H1 (cell line): ENCODE measurements around the gene APOL1. TPM values are rescaled to one million over a fixed set of nuclear protein-coding genes. Genes with fewer than 3 reads are reported as not detected.
A peak's percentile ranks its signal among the peaks of the same experiment; 100 is the strongest.

ENCODE experiments used
- CTCF ChIA-PET: fragments of 300-600 bp; sonication (Branson Sonifier 250); formaldehyde crosslinking; loops from one replicate; lab custom pipeline; 2021; ENCODE audit not compliant: partially characterized antibody; lab: Charles Lee
- POLR2A ChIA-PET: fragments of 300-600 bp; sonication (Branson Sonifier 250); formaldehyde crosslinking; loops from one replicate; lab custom pipeline; 2021; ENCODE audit warnings: inconsistent platforms; ENCODE audit not compliant: partially characterized antibody; lab: Charles Lee
- DNase-seq, 2 experiments: peaks; one replicate each; pipeline versions ENCODE4 v3.0.0 to v3.0.0-alpha.2; 2010 to 2022; ENCODE audit warnings: low spot score in 2 of 2, low read depth in 1 of 2, mixed read lengths in 1 of 2
- FAIRE-seq: peaks from 2 replicates; lab custom pipeline; 2011; peaks lifted over from hg19 to GRCh38; lab: Jason Lieb, UNC
- H2AFZ ChIP-seq: 2 replicates; pipeline ENCODE4 v1.8.1; 2012; ENCODE audit warnings: low read length, inconsistent platforms
- H2AK5ac ChIP-seq: 2 replicates; pipeline ENCODE4 v1.6.1; 2013; ENCODE audit warnings: low read depth, low read length
- H2BK120ac ChIP-seq: replicated peaks from 2 replicates; pipeline ENCODE3; 2013; ENCODE audit warnings: low read depth, low read length, inconsistent platforms
- H2BK12ac ChIP-seq: 2 replicates; pipeline ENCODE4 v1.6.1; 2013; ENCODE audit warnings: low read depth, low read length
- H2BK15ac ChIP-seq: 2 replicates; pipeline ENCODE4 v1.6.1; 2013; ENCODE audit warnings: low read length
- H2BK20ac ChIP-seq: 2 replicates; pipeline ENCODE4 v1.6.1; 2013; ENCODE audit warnings: low read length
- H2BK5ac ChIP-seq: 2 replicates; pipeline ENCODE4 v1.6.1; 2013; ENCODE audit warnings: low read depth, low read length
- H3K14ac ChIP-seq: 2 replicates; pipeline ENCODE4 v1.6.1; 2013; ENCODE audit warnings: inconsistent platforms; ENCODE audit not compliant: insufficient read length
- H3K18ac ChIP-seq: 2 replicates; pipeline ENCODE4 v1.6.1; 2013; ENCODE audit warnings: low read length; ENCODE audit errors: extremely low read depth
- H3K23ac ChIP-seq: 2 replicates; pipeline ENCODE4 v1.6.1; 2013; ENCODE audit warnings: inconsistent platforms; ENCODE audit not compliant: insufficient read length
- H3K23me2 ChIP-seq: 2 replicates; pipeline ENCODE4 v1.6.1; 2013; ENCODE audit warnings: low read depth, low read length
- H3K27ac ChIP-seq: 2 replicates; pipeline ENCODE4 v1.6.1; 2011; ENCODE audit warnings: low read depth, low read length, inconsistent platforms
- H3K27me3 ChIP-seq, 4 experiments: replicated peaks in 1 of 4; 1 replicate in 1 of 4; 2 replicates in 3 of 4; pipeline versions ENCODE4 v1.6.1 to v1.8.1; 2011 to 2013; ENCODE audit warnings: low read length in 3 of 4, mild to moderate bottlenecking in 3 of 4, inconsistent platforms in 2 of 4, mixed read lengths in 2 of 4, moderate library complexity in 1 of 4; ENCODE audit not compliant: control insufficient read depth in 3 of 4, insufficient read depth in 3 of 4; ENCODE audit errors: extremely low read depth in 1 of 4
- H3K36me3 ChIP-seq, 4 experiments: 2 replicates each; pipeline versions ENCODE4 v1.6.1 to v1.8.1; 2011 to 2013; ENCODE audit warnings: mild to moderate bottlenecking in 4 of 4, low read length in 3 of 4, moderate library complexity in 2 of 4, control low read depth in 1 of 4, inconsistent platforms in 1 of 4; ENCODE audit not compliant: insufficient read depth in 4 of 4, control insufficient read depth in 2 of 4
- H3K4ac ChIP-seq: replicated peaks from 2 replicates; pipeline ENCODE3; 2013; ENCODE audit warnings: low read length, low read depth, mixed read lengths, inconsistent platforms; ENCODE audit not compliant: insufficient read length
- H3K4me1 ChIP-seq, 4 experiments: replicated peaks in 1 of 4; 1 replicate in 1 of 4; 2 replicates in 3 of 4; pipeline versions ENCODE4 v1.6.1 to v1.8.1; 2011 to 2013; ENCODE audit warnings: low read length in 3 of 4, inconsistent platforms in 2 of 4, mixed read lengths in 1 of 4; ENCODE audit not compliant: insufficient read depth in 4 of 4, control insufficient read depth in 3 of 4
- H3K4me2 ChIP-seq, 2 experiments: 2 replicates each; pipeline versions ENCODE4 v1.6.1 to v1.8.1; 2011 to 2013; ENCODE audit warnings: low read depth in 2 of 2, low read length in 2 of 2, control low read depth in 1 of 2, inconsistent platforms in 1 of 2, mild to moderate bottlenecking in 1 of 2; ENCODE audit not compliant: insufficient read depth in 1 of 2
- H3K4me3 ChIP-seq, 4 experiments: fragments of 200-600, 300-600 bp in 1 of 4; sonication (generic), shearing (Covaris generic), sonication (Bioruptor Twin) in 1 of 4; 2 replicates each; pipeline versions ENCODE4 v1.5.1 to v1.8.1; 2011 to 2016; ENCODE audit warnings: low read length in 4 of 4, low read depth in 3 of 4, control low read depth in 2 of 4, inconsistent platforms in 2 of 4, mild to moderate bottlenecking in 2 of 4, mixed read lengths in 1 of 4, moderate library complexity in 1 of 4; ENCODE audit not compliant: insufficient read depth in 2 of 4; ENCODE audit errors: extremely low read depth in 1 of 4
- H3K56ac ChIP-seq: replicated peaks from 2 replicates; pipeline ENCODE3; 2013; ENCODE audit warnings: low read depth, mild to moderate bottlenecking, mixed read lengths, low read length, inconsistent platforms; ENCODE audit not compliant: insufficient read length
- H3K79me1 ChIP-seq: 2 replicates; pipeline ENCODE4 v1.6.1; 2013; ENCODE audit warnings: low read depth, low read length, control low read depth
- H3K79me2 ChIP-seq, 2 experiments: 2 replicates each; pipeline versions ENCODE4 v1.6.1 to v1.8.1; 2012 to 2013; ENCODE audit warnings: low read length in 2 of 2, mild to moderate bottlenecking in 2 of 2, inconsistent platforms in 1 of 2; ENCODE audit not compliant: insufficient read depth in 2 of 2, control insufficient read depth in 1 of 2
- H3K9ac ChIP-seq, 4 experiments: replicated peaks in 1 of 4; 1 replicate in 1 of 4; 2 replicates in 3 of 4; pipeline versions ENCODE4 v1.6.1 to v1.8.1; 2011 to 2013; ENCODE audit warnings: low read depth in 3 of 4, low read length in 3 of 4, control low read depth in 2 of 4, mild to moderate bottlenecking in 2 of 4, moderate library complexity in 2 of 4, inconsistent platforms in 1 of 4; ENCODE audit errors: extremely low read depth in 1 of 4
- H3K9me3 ChIP-seq, 2 experiments: 2 replicates each; pipeline versions ENCODE4 v1.6.1 to v1.8.1; 2012 to 2013; ENCODE audit warnings: mild to moderate bottlenecking in 2 of 2, moderate library complexity in 2 of 2, control low read depth in 1 of 2, inconsistent platforms in 1 of 2, low read depth in 1 of 2, low read length in 1 of 2, mixed read lengths in 1 of 2; ENCODE audit not compliant: insufficient read depth in 2 of 2
- H4K20me1 ChIP-seq, 2 experiments: replicated peaks in 1 of 2; 2 replicates each; pipeline versions ENCODE3 to v1.8.1; 2011 to 2013; ENCODE audit warnings: inconsistent platforms in 2 of 2, low read length in 2 of 2, mild to moderate bottlenecking in 1 of 2; ENCODE audit not compliant: insufficient read depth in 2 of 2, control insufficient read depth in 1 of 2
- H4K5ac ChIP-seq: 2 replicates; pipeline ENCODE4 v1.6.1; 2013; ENCODE audit warnings: low read length, low read depth, mixed read lengths, inconsistent platforms; ENCODE audit not compliant: insufficient read length
- H4K8ac ChIP-seq: 2 replicates; pipeline ENCODE4 v1.8.0; 2013; ENCODE audit warnings: mild to moderate bottlenecking, moderate library complexity, low read length, inconsistent platforms; ENCODE audit not compliant: insufficient read depth; ENCODE audit errors: extremely low read depth
- H4K91ac ChIP-seq: replicated peaks from 2 replicates; pipeline ENCODE3; 2013; ENCODE audit warnings: low read length, mixed read lengths, inconsistent platforms; ENCODE audit not compliant: insufficient read length
- BACH1 ChIP-seq: IDR thresholded peaks from 2 replicates; pipeline ENCODE4 v1.6.1; 2012; ENCODE audit warnings: low read length, improper control_type of control experiment
- TAF7 ChIP-seq: optimal IDR thresholded peaks from 2 replicates; pipeline ENCODE3; 2011; ENCODE audit warnings: low read depth, mild to moderate bottlenecking, inconsistent platforms, low read length, moderate library complexity, borderline replicate concordance
- USF2 ChIP-seq: IDR thresholded peaks from 2 replicates; pipeline ENCODE4 v1.6.1; 2011; ENCODE audit warnings: low read length, improper control_type of control experiment
- WGBS, 2 experiments: shearing (Covaris generic) in 1 of 2; methylation state at CpG; one replicate each; pipeline versions ENCODE4 v1.1.6 to v1.1.7; 2013 to 2015; ENCODE audit warnings: low lambda C conversion rate in 2 of 2, mixed read lengths in 2 of 2, inconsistent platforms in 1 of 2, low coverage in 1 of 2, missing lambda C conversion rate in 1 of 2; ENCODE audit not compliant: insufficient replicate concordance in 2 of 2, insufficient coverage in 1 of 2, insufficient read length in 1 of 2; ENCODE audit errors: extremely low coverage in 1 of 2, missing lambda C conversion rate in 1 of 2; 5-methylcytosine and 5-hydroxymethylcytosine counted together
- polyA plus RNA-seq, 7 experiments: library from polyadenylated mRNA; depleted of rRNA in 3 of 7; stranded (reverse) in 5 of 7; unstranded in 2 of 7; fragments of >200 nt in 5 of 7; fragments of 200-250 nt in 2 of 7; gene quantifications; 1 replicate in 5 of 7; 2 replicates in 1 of 7; 4 replicates in 1 of 7; pipeline versions ENCODE4 v1.2.1 to v1.2.3, GENCODE V29; 2011 to 2013; ENCODE audit warnings: missing spikeins in 2 of 7, mixed read lengths in 2 of 7
- total RNA-seq: library from RNA; stranded (reverse); fragmentation: NEBNext Ultra II Directional; extraction: Animal tissue kit (Norgen Biotek cat#: 25700); gene quantifications from 2 replicates; pipeline ENCODE4 v1.2.1, GENCODE V29; 2021

The APOL1 gene
- total and polyA plus RNA-seq, 2 of the 8 experiments (the other 6 are each of a cell fraction or from before 2014, with no cell fraction given): not detected

- H3K14ac ChIP-seq: no peak overlapping the region
- POLR2A ChIA-PET: interaction anchor here (0.9 to 2.0 kb wide), 4 partner anchors 12 to 172 kb away, joined by 3 to 6 read pairs (median 4); no protein-coding TSS in a partner anchor
- TF ChIP-seq TAF7: no peak
- no peak for TF ChIP-seq BACH1
- TF ChIP-seq USF2: no peak
- TF ChIP-seq, all 59 proteins: peak for 0
- Histone ChIP-seq H3K4me2 (no peak overlapping the region), H3K23ac (no peak overlapping the region), H3K4ac (no peak overlapping the region), H2BK5ac (no peak overlapping the region), H4K8ac (peak overlapping the region; percentile 9; the same call in 1 of the 2 replicates), H2AFZ (no peak overlapping the region), H3K27me3 (no peaks in the 10 kb centered on the region), H4K91ac (no peak overlapping the region), H3K9ac (no peak overlapping the region), H2BK15ac (no peak overlapping the region), H3K18ac (no peak overlapping the region), H2BK12ac (no peak overlapping the region), H3K79me1 (0 out of 2 replicates have a peak, but pooled peaks cover 5% of the 10 kb centered on the region), H4K20me1 (peaks cover 3 to 5% of the 10 kb centered on the region in 2 experiments), H3K79me2 (no peaks in the 10 kb centered on the region), H3K23me2 (no peaks in the 10 kb centered on the region), H3K36me3 (peaks cover 57 to 90% (median 84%) of the 10 kb centered on the region in 4 experiments), H3K9me3 (no peaks in the 10 kb centered on the region), H3K4me3 (no peak overlapping the region), H2BK120ac (no peak overlapping the region), H2BK20ac (no peak overlapping the region), H4K5ac (no peak overlapping the region), H3K4me1 (no peaks in the 10 kb centered on the region), H2AK5ac (no peak overlapping the region), H3K27ac (no peak overlapping the region), H3K56ac (no peak overlapping the region)
- no peak for FAIRE-seq
- CTCF ChIA-PET: interaction anchor here (0.9 to 17.3 kb wide), 15 partner anchors 8 to 211 kb away, joined by 3 to 159 read pairs (median 6); no protein-coding TSS in a partner anchor
- DNase-seq: no peak
- 85% methylated on average over 13 of the region's 14 CpGs; no CpG with 5 or more reads in 1 of the 2 experiments for WGBS, 2 experiments
Observed at GRCh38 chr22:36299295-36299694, 46.4 kb downstream of the APOL1 start.
